Ishikawa (cell line): Measurements from ENCODE around the gene ZMYND8.
A peak's percentile ranks its signal among the peaks of the same experiment; 100 is the strongest.

Source experiments
- CEBPB ChIP-seq: IDR thresholded peaks from 2 replicates; pipeline ENCODE4 v1.6.1; 2012
- CREB1 ChIP-seq: IDR thresholded peaks from 2 replicates; pipeline ENCODE4 v1.6.1; 2012; ENCODE audit warnings: low read depth
- EGR1 ChIP-seq: IDR thresholded peaks from 2 replicates; pipeline ENCODE4 v1.6.1; 2012
- EP300 ChIP-seq: IDR thresholded peaks from 2 replicates; pipeline ENCODE4 v1.6.1; 2012; ENCODE audit warnings: borderline replicate concordance
- FOXM1 ChIP-seq: IDR thresholded peaks from 2 replicates; pipeline ENCODE4 v1.6.1; 2012; ENCODE audit warnings: low read depth, borderline replicate concordance
- NFIC ChIP-seq: IDR thresholded peaks from 2 replicates; pipeline ENCODE4 v1.6.1; 2012
- RAD21 ChIP-seq: IDR thresholded peaks from 2 replicates; pipeline ENCODE4 v1.6.1; 2012; ENCODE audit warnings: low read depth
- TAF1 ChIP-seq: IDR thresholded peaks from 2 replicates; pipeline ENCODE4 v1.6.1; 2012; ENCODE audit warnings: low read depth, mild to moderate bottlenecking
- TCF12 ChIP-seq: IDR thresholded peaks from 2 replicates; pipeline ENCODE4 v1.6.1; 2012; ENCODE audit warnings: low read depth
- TEAD4 ChIP-seq: IDR thresholded peaks from 2 replicates; pipeline ENCODE4 v1.6.1; 2012
- YY1 ChIP-seq: IDR thresholded peaks from 2 replicates; pipeline ENCODE4 v1.6.1; 2012; ENCODE audit warnings: low read depth
- ZBTB7A ChIP-seq: IDR thresholded peaks from 2 replicates; pipeline ENCODE4 v1.6.1; 2012; ENCODE audit warnings: low read depth
- TF ChIP-seq, protein P1 (sequence below): IDR thresholded peaks from 2 replicates; pipeline ENCODE4 v1.6.1; 2012
- TF ChIP-seq, protein P2 (sequence below): IDR thresholded peaks from 2 replicates; pipeline ENCODE4 v1.6.1; 2012; ENCODE audit warnings: low read depth, mild to moderate bottlenecking
- TF ChIP-seq, protein P3 (sequence below): IDR thresholded peaks from 2 replicates; pipeline ENCODE4 v1.6.1; 2012

ZMYND8 gene

GRCh38 chr20:47257771-47258170 lies 98.7 kb downstream of the ZMYND8 start:
- no peak for TF ChIP-seq ZBTB7A
- TF ChIP-seq CEBPB, result 0 out of 2 replicates have a peak, but pooled peaks have one; percentile 8
- no peak for TF ChIP-seq EP300
- TF ChIP-seq CREB1, result no peak
- TF ChIP-seq FOXM1, result no peak
- TF ChIP-seq RAD21, result no peak

- no peak for TF ChIP-seq EP300
- no peak for TF ChIP-seq EGR1
- TF ChIP-seq YY1, result no peak
- no peak for TF ChIP-seq ZBTB7A
- TF ChIP-seq RAD21, result no peak
- no peak for TF ChIP-seq FOXM1
Measured at GRCh38 chr20:47257256-47257655, 99.2 kb downstream of the ZMYND8 start.

DNA sequence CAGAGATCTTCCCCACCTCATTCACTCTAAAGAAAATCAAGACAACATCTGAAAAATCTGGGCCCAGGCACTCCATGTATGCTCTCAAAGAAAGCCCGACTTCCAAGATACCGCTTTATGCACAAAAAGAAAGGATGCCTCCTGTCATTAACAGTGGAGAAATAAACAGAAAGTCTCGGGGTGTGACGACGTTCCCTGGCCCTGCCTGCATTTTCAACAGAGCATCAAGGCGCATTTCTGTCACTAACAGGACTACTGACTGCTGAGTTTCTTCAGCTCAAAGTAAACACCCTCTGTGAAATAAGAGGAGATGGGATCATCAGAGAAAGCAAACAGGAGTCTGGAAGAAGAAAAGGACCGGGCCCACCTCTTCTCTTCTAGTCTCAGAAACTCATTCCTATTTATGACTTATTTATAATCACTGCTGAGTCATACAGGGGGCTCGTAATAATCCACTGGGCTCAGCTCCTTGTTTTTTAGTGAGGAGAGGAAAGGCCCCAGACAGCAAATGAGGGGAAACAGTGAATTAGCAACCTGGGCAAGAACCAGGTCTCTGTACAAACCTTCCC lies 99.7 kb downstream of the ZMYND8 start:
- no peak for TF ChIP-seq EGR1
- TF ChIP-seq CREB1, result no peak
- no peak for TF ChIP-seq TAF1
- TF ChIP-seq, protein P1, sequence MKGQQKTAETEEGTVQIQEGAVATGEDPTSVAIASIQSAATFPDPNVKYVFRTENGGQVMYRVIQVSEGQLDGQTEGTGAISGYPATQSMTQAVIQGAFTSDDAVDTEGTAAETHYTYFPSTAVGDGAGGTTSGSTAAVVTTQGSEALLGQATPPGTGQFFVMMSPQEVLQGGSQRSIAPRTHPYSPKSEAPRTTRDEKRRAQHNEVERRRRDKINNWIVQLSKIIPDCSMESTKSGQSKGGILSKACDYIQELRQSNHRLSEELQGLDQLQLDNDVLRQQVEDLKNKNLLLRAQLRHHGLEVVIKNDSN, result no peak
- TF ChIP-seq, protein P2, sequence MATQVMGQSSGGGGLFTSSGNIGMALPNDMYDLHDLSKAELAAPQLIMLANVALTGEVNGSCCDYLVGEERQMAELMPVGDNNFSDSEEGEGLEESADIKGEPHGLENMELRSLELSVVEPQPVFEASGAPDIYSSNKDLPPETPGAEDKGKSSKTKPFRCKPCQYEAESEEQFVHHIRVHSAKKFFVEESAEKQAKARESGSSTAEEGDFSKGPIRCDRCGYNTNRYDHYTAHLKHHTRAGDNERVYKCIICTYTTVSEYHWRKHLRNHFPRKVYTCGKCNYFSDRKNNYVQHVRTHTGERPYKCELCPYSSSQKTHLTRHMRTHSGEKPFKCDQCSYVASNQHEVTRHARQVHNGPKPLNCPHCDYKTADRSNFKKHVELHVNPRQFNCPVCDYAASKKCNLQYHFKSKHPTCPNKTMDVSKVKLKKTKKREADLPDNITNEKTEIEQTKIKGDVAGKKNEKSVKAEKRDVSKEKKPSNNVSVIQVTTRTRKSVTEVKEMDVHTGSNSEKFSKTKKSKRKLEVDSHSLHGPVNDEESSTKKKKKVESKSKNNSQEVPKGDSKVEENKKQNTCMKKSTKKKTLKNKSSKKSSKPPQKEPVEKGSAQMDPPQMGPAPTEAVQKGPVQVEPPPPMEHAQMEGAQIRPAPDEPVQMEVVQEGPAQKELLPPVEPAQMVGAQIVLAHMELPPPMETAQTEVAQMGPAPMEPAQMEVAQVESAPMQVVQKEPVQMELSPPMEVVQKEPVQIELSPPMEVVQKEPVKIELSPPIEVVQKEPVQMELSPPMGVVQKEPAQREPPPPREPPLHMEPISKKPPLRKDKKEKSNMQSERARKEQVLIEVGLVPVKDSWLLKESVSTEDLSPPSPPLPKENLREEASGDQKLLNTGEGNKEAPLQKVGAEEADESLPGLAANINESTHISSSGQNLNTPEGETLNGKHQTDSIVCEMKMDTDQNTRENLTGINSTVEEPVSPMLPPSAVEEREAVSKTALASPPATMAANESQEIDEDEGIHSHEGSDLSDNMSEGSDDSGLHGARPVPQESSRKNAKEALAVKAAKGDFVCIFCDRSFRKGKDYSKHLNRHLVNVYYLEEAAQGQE, result no peak
- no peak for TF ChIP-seq FOXM1
- no peak for TF ChIP-seq TCF12
- no peak for TF ChIP-seq RAD21
- no peak for TF ChIP-seq TEAD4
- TF ChIP-seq, protein P3, sequence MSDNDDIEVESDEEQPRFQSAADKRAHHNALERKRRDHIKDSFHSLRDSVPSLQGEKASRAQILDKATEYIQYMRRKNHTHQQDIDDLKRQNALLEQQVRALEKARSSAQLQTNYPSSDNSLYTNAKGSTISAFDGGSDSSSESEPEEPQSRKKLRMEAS, result no peak
- no peak for TF ChIP-seq EP300
- TF ChIP-seq ZBTB7A, result no peak
- TF ChIP-seq NFIC, result no peak

DNA sequence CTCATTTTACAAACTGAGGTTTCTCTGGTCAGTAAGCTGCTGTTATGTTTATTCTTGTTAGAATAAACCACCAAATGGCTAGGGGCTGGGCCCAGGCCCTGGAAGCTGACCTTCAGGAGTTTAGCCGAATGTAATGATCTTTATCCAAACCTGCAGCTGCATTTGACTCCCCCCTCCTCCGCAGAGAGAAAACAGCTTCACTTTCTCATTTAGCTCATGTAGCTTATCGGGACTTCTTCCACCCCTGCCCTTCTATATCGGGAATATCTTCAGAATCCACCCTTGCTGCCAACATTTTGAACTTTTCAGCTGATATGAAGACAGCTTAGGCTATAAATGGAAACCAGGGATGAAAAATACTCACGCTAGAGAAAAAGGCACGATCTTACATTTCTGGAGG lies 102.6 kb downstream of the ZMYND8 start:
- TF ChIP-seq EP300 (no peak), ZBTB7A (no peak), TCF12 (no peak), TEAD4 (no peak), TAF1 (no peak), CEBPB (no peak), NFIC (no peak), EGR1 (no peak), RAD21 (no peak), FOXM1 (no peak), CREB1 (no peak), YY1 (no peak)
- TF ChIP-seq, protein P1, result no peak
- TF ChIP-seq, protein P2, result no peak
- TF ChIP-seq, protein P3, result no peak

GRCh38 chr20:47252879-47253307 lies 103.6 kb downstream of the ZMYND8 start:
- TF ChIP-seq, protein P3, result no peak
- no peak for TF ChIP-seq FOXM1
- TF ChIP-seq EP300, result no peak
- TF ChIP-seq, protein P2, result no peak
- no peak for TF ChIP-seq RAD21
- no peak for TF ChIP-seq TCF12
